Measurements from ENCODE around the gene VCL. TPM values are rescaled to one million over a fixed set of nuclear protein-coding genes. Genes with fewer than 3 reads are reported as not detected.
A peak's percentile ranks its signal among the peaks of the same experiment; 100 is the strongest.

The VCL gene
- total RNA-seq, 2 experiments from 2014 or later, result 70.1 to 71.8 TPM

DNA sequence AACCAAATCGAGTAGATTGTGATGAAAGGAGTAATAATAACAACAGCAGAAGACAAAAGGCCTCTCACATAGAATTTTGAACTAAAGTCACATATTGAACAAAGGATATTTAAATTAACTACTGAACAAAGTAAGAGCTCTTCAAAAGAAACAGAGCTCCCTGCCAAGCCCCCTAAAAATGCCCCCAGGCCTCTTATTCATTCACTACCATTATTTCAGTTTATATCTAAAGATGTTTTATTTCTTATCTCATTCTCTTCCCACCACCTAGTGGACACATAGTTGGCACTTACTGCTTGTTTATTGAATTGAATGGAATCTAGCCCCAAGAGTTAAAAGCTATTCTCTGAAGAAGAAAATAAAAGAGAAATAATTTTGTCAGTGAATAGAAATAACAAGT is 37.4 kb downstream of the VCL start:
- Mint-ChIP-seq H3K9me3 (no peaks in the 10 kb centered on the region), H3K27ac (peak overlapping the region; percentile 19)
- POLR2A ChIA-PET, result no interaction called here

DNA sequence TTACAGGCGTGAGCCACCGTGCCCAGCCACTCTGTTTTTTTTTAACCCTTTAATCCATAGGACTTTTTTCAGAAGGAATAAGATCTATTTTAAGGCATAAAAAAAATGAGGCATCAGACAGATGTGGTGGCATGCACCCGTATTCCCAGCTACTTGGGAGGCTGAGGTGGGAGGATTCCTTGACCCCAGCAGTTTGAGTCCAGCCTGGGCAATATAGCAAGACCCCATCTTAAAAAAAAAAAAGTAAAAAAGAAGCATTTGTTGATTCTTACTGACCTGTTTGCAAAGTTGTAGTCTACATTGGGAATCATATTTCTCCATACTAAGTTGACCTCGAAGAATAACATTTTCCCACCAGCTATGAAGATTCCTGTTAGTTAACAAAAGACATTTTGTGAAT is 38.6 kb downstream of the VCL start:
- ChIA-PET POLR2A (no interaction called here), CTCF (interaction anchor here (0.8 kb wide), 1 partner anchor 149 kb away, joined by 3 read pairs; no protein-coding TSS in a partner anchor)
- DNase-seq, result no peak
- Mint-ChIP-seq H3K27me3 (no peaks in the 10 kb centered on the region), H3K4me1 (peaks cover 36% of the 10 kb centered on the region), H3K9me3 (no peaks in the 10 kb centered on the region), H3K4me3 (no peak overlapping the region), H3K27ac (no peak overlapping the region), H3K36me3 (ENCODE audit: low read depth) (peaks cover 28% of the 10 kb centered on the region)

More for the DNA sequence above, 37.4 kb downstream of the VCL start:
- Mint-ChIP-seq H3K4me3 (no peak overlapping the region), H3K27me3 (no peaks in the 10 kb centered on the region), H3K4me1 (peaks cover 45% of the 10 kb centered on the region), H3K36me3 (ENCODE audit: low read depth) (peaks cover 40% of the 10 kb centered on the region)
- CTCF ChIA-PET, result interaction anchor here (0.5 to 2.3 kb wide), 5 partner anchors 27 to 156 kb away, joined by 3 to 10 read pairs (median 6); no protein-coding TSS in a partner anchor
- no peak for DNase-seq

GRCh38 chr10:74039561-74040145 is 41.7 kb downstream of the VCL start:
- H3K36me3 Mint-ChIP-seq (ENCODE audit: low read depth), result peaks cover 20% of the 10 kb centered on the region
- no peak overlapping the region for H3K27ac Mint-ChIP-seq
- H3K4me1 Mint-ChIP-seq, result peaks cover 20% of the 10 kb centered on the region
- POLR2A ChIA-PET, result interaction anchor here (1.0 to 1.3 kb wide), 2 partner anchors 10 to 83 kb away, joined by 3 to 5 read pairs; no protein-coding TSS in a partner anchor
- H3K27me3 Mint-ChIP-seq, result no peaks in the 10 kb centered on the region
- DNase-seq, result no peak
- CTCF ChIA-PET, result interaction anchor here (0.8 to 1.7 kb wide), 2 partner anchors 9 to 20 kb away, joined by 3 read pairs; no protein-coding TSS in a partner anchor
- H3K9me3 Mint-ChIP-seq, result no peaks in the 10 kb centered on the region
- no peak overlapping the region for H3K4me3 Mint-ChIP-seq

GRCh38 chr10:74040200-74041126 is 42.5 kb downstream of the VCL start:
- ChIA-PET CTCF (interaction anchor here (0.8 to 1.7 kb wide), 2 partner anchors 9 to 19 kb away, joined by 3 read pairs; no protein-coding TSS in a partner anchor), POLR2A (interaction anchor here (1.0 to 1.3 kb wide), 2 partner anchors 9 to 84 kb away, joined by 3 to 5 read pairs; no protein-coding TSS in a partner anchor)
- Mint-ChIP-seq H3K36me3 (ENCODE audit: low read depth) (peaks cover 24% of the 10 kb centered on the region), H3K27ac (no peak overlapping the region), H3K9me3 (no peaks in the 10 kb centered on the region), H3K4me3 (no peak overlapping the region), H3K27me3 (no peaks in the 10 kb centered on the region), H3K4me1 (peaks cover 16% of the 10 kb centered on the region)
- DNase-seq, result no peak

- Mint-ChIP-seq H3K27ac (no peak overlapping the region), H3K36me3 (ENCODE audit: low read depth) (peaks cover 13% of the 10 kb centered on the region), H3K4me1 (peaks cover 10% of the 10 kb centered on the region), H3K9me3 (no peaks in the 10 kb centered on the region), H3K27me3 (no peaks in the 10 kb centered on the region), H3K4me3 (no peak overlapping the region)
- CTCF ChIA-PET, result no interaction called here
- DNase-seq, result no peak
- POLR2A ChIA-PET, result no interaction called here
These were observed 46.5 kb downstream of the VCL start for GRCh38 chr10:74044419-74044818.

- H3K27me3 Mint-ChIP-seq, result no peaks in the 10 kb centered on the region
- POLR2A ChIA-PET, result no interaction called here
- no peak overlapping the region for H3K4me3 Mint-ChIP-seq
- CTCF ChIA-PET, result no interaction called here
- H3K27ac Mint-ChIP-seq, result no peak overlapping the region
- DNase-seq, result no peak
- peaks cover 8% of the 10 kb centered on the region for H3K4me1 Mint-ChIP-seq
- peaks cover 16% of the 10 kb centered on the region for H3K36me3 Mint-ChIP-seq (ENCODE audit: low read depth)
- no peaks in the 10 kb centered on the region for H3K9me3 Mint-ChIP-seq
These were observed 49.4 kb downstream of the VCL start for GRCh38 chr10:74047304-74047703.

GRCh38 chr10:74047871-74048270 is 50.0 kb downstream of the VCL start:
- POLR2A ChIA-PET, result interaction anchor here (0.7 kb wide), 1 partner anchor 10 kb away, joined by 3 read pairs; no protein-coding TSS in a partner anchor

DNA sequence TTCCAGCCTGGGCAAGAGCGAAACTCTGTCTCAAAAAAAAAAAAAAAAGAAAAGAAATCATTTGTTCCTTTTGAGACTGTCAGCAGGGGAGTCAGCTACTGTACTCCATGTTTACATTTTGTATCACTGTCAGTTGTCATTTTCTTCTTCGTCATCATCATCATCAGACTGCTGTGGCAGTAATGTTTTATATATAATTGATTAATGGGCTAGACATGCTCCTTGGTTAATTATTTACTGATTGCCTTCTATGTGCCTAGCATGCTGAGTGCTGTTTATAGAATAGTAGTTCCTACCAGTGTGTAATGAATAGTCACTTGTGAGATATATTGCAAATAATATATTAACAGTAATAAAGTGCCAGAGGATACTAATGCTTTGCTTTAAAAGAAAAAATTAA is 50.5 kb downstream of the VCL start:
- Mint-ChIP-seq H3K9me3 (no peaks in the 10 kb centered on the region), H3K36me3 (ENCODE audit: low read depth) (peaks cover 16% of the 10 kb centered on the region), H3K4me3 (no peak overlapping the region), H3K4me1 (peaks cover 18% of the 10 kb centered on the region), H3K27ac (no peak overlapping the region), H3K27me3 (no peaks in the 10 kb centered on the region)
- DNase-seq, result no peak
- POLR2A ChIA-PET, result interaction anchor here (0.7 kb wide), 1 partner anchor 10 kb away, joined by 3 read pairs; no protein-coding TSS in a partner anchor
- CTCF ChIA-PET, result interaction anchor here (0.5 kb wide), 1 partner anchor 90 kb away, joined by 3 read pairs; no protein-coding TSS in a partner anchor

More at GRCh38 chr10:74047871-74048270, 50.0 kb downstream of the VCL start:
- Mint-ChIP-seq H3K4me1 (peaks cover 12% of the 10 kb centered on the region), H3K27me3 (no peaks in the 10 kb centered on the region), H3K27ac (no peak overlapping the region), H3K4me3 (no peak overlapping the region), H3K9me3 (no peaks in the 10 kb centered on the region), H3K36me3 (ENCODE audit: low read depth) (peaks cover 16% of the 10 kb centered on the region)
- DNase-seq, result no peak
- CTCF ChIA-PET, result interaction anchor here (0.5 kb wide), 1 partner anchor 89 kb away, joined by 3 read pairs; no protein-coding TSS in a partner anchor

DNA sequence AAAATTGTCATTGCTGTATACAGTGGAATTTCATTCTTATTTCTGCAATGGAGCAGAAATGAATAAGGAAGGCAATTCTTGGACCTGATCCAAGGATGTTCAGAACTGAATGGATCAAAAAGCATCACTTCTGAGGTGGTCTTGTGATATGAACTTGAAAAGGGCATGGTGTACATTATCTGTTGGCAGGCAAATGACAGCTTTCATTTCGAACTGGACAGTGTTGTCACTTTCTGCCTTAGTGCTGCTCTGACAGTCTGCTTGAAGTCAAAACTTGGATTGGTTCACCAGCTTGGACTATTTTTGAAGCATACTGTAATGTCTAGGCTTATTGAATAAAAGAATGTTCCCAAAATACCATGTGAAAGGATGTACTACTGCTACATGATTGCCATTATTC is 52.0 kb downstream of the VCL start:
- Mint-ChIP-seq H3K4me3 (no peak overlapping the region), H3K27me3 (no peaks in the 10 kb centered on the region), H3K9me3 (no peaks in the 10 kb centered on the region), H3K36me3 (ENCODE audit: low read depth) (peaks cover 12% of the 10 kb centered on the region), H3K4me1 (peaks cover 29% of the 10 kb centered on the region), H3K27ac (no peak overlapping the region)
- ChIA-PET POLR2A (interaction anchor here (1.1 to 1.3 kb wide), 2 partner anchors 10 to 16 kb away, joined by 3 to 5 read pairs; no protein-coding TSS in a partner anchor), CTCF (interaction anchor here (0.5 to 1.9 kb wide), 3 partner anchors 110 to 1687 kb away, joined by 3 to 7 read pairs (median 4); no protein-coding TSS in a partner anchor)
- no peak for DNase-seq

DNA sequence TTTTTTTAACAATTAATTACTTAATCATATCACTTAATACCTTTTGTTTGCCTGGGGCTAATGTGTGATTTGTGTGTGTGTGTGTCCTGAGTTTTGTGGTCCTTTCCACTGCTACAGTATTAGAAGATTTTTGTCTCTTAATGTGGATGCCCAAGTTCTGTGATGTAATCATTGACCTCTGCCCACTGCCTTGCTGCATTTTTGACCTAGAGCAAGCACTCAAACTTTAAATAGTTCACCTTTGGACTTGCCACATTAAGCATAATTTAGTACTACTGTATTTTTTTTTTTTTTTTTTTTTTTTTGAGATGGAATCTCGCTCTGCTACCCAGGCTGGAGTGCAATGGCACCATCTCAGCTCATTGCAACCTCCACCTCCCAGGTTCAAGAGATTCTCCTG is 52.7 kb downstream of the VCL start:
- Mint-ChIP-seq H3K9me3 (no peaks in the 10 kb centered on the region), H3K27me3 (no peaks in the 10 kb centered on the region), H3K27ac (no peak overlapping the region), H3K36me3 (ENCODE audit: low read depth) (peaks cover 6% of the 10 kb centered on the region), H3K4me3 (no peak overlapping the region), H3K4me1 (peaks cover 31% of the 10 kb centered on the region)
- POLR2A ChIA-PET, result interaction anchor here (0.7 to 1.1 kb wide), 2 partner anchors 16 to 100 kb away, joined by 3 read pairs; partner anchors contain the start of genes ADK and AP3M1
- CTCF ChIA-PET, result interaction anchor here (1.0 to 1.9 kb wide), 2 partner anchors 46 to 164 kb away, joined by 3 to 4 read pairs; no protein-coding TSS in a partner anchor
- DNase-seq, result no peak

- Mint-ChIP-seq H3K4me1 (peaks cover 43% of the 10 kb centered on the region), H3K27me3 (no peaks in the 10 kb centered on the region), H3K4me3 (no peak overlapping the region), H3K36me3 (ENCODE audit: low read depth) (peaks cover 6% of the 10 kb centered on the region), H3K9me3 (no peaks in the 10 kb centered on the region), H3K27ac (no peak overlapping the region)
- ChIA-PET CTCF (interaction anchor here (0.7 to 1.2 kb wide), 7 partner anchors 28 to 1004 kb away, joined by 3 to 5 read pairs (median 3); no protein-coding TSS in a partner anchor), POLR2A (interaction anchor here (0.7 to 1.6 kb wide), 3 partner anchors 15 to 172 kb away, joined by 3 read pairs; no protein-coding TSS in a partner anchor)
- DNase-seq, result no peak
These were observed 53.9 kb downstream of the VCL start for GRCh38 chr10:74051736-74052342.

GRCh38 chr10:74052994-74053393 is 55.1 kb downstream of the VCL start:
- H3K36me3 Mint-ChIP-seq (ENCODE audit: low read depth), result peaks cover 6% of the 10 kb centered on the region
- ChIA-PET CTCF (interaction anchor here (0.5 to 1.2 kb wide), 3 partner anchors 96 to 112 kb away, joined by 3 to 5 read pairs (median 4); no protein-coding TSS in a partner anchor), POLR2A (interaction anchor here (1.2 to 1.3 kb wide), 2 partner anchors 160 to 173 kb away, joined by 3 read pairs; no protein-coding TSS in a partner anchor)
- H3K27ac Mint-ChIP-seq, result no peak overlapping the region
- no peaks in the 10 kb centered on the region for H3K27me3 Mint-ChIP-seq
- H3K4me1 Mint-ChIP-seq, result peaks cover 52% of the 10 kb centered on the region
- H3K4me3 Mint-ChIP-seq, result no peak overlapping the region
- H3K9me3 Mint-ChIP-seq, result no peaks in the 10 kb centered on the region
- DNase-seq, result no peak

Measured in activated CD4-positive, alpha-beta memory T cell treated with anti-CD3 and anti-CD28 coated beads, Interleukin-2, amount 10 ng/mL, durations not matched to agents 7 days and 5 days (primary cell).